Measurements from ENCODE around the gene DDAH1. TPM values are rescaled to one million over a fixed set of nuclear protein-coding genes. Genes with fewer than 3 reads are reported as not detected.

DDAH1 gene
- total and polyA plus RNA-seq, 2 of the 8 experiments (the other 6 are each of a cell fraction or from before 2014, with no cell fraction given), result 22.8 to 54.5 TPM

DNA sequence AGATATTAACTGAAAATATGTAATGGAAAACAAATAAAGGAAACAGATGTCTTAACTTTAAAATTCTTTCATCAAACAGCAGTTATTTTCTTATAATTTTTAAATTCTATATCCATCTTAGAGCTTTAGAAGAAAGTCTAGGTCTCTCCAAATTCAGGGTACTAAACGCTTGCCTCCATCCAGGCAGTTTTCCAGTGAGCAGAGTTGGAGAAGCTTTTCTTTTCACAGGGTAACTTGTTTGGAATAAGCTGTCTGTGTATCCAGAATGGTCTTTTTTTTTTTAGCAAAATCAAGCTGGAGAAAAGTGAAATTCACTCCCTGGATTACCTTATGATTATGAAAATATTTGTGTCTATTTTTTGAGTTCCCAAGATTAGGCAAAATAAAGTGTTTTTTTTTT, 88.6 kb downstream of the DDAH1 start:
- Histone ChIP-seq H3K18ac (ENCODE audit: extremely low read depth, low read length) (no peak overlapping the region), H3K79me2 (ENCODE audit: control insufficient read depth in 1 of 2, insufficient read depth in 2 of 2, low read length in 2 of 2) (no peaks in the 10 kb centered on the region), H3K14ac (ENCODE audit: insufficient read length) (no peak overlapping the region), H4K91ac (replicated peaks; ENCODE audit: insufficient read length, low read length) (no peak overlapping the region), H3K23ac (ENCODE audit: insufficient read length) (no peak overlapping the region), H3K4me1 (replicated peaks in 1 of 4; ENCODE audit: control insufficient read depth in 3 of 4, insufficient read depth in 4 of 4, low read length in 3 of 4) (peaks cover 0 to 4% (median 0%) of the 10 kb centered on the region in 4 experiments; a peak in 1 of 7 replicates), H3K4ac (replicated peaks; ENCODE audit: insufficient read length, low read depth, low read length) (no peak overlapping the region), H2BK15ac (ENCODE audit: low read length) (no peak overlapping the region), H2AK5ac (ENCODE audit: low read depth, low read length) (no peak overlapping the region), H3K9me3 (ENCODE audit: insufficient read depth in 2 of 2, low read depth in 1 of 2, low read length in 1 of 2) (no peaks in the 10 kb centered on the region), H2AFZ (ENCODE audit: low read length) (no peak overlapping the region), H3K36me3 (ENCODE audit: control insufficient read depth in 2 of 4, insufficient read depth in 4 of 4, low read length in 3 of 4) (no peaks in the 10 kb centered on the region), H2BK120ac (replicated peaks; ENCODE audit: low read depth, low read length) (no peak overlapping the region), H3K4me2 (ENCODE audit: insufficient read depth in 1 of 2, low read depth in 2 of 2, low read length in 2 of 2) (no peak overlapping the region), H2BK12ac (ENCODE audit: low read depth, low read length) (no peak overlapping the region), H3K4me3 (ENCODE audit: extremely low read depth in 1 of 4, insufficient read depth in 2 of 4, low read depth in 3 of 4, low read length in 4 of 4) (no peak overlapping the region), H4K8ac (ENCODE audit: extremely low read depth, insufficient read depth, low read length) (no peak overlapping the region), H3K23me2 (ENCODE audit: low read depth, low read length) (no peaks in the 10 kb centered on the region), H4K5ac (ENCODE audit: insufficient read length, low read depth, low read length) (no peak overlapping the region), H2BK5ac (ENCODE audit: low read depth, low read length) (no peak overlapping the region), H2BK20ac (ENCODE audit: low read length) (no peak overlapping the region), H3K56ac (replicated peaks; ENCODE audit: insufficient read length, low read depth, low read length) (no peak overlapping the region), H4K20me1 (replicated peaks in 1 of 2; ENCODE audit: control insufficient read depth in 1 of 2, insufficient read depth in 2 of 2, low read length in 2 of 2) (no peaks in the 10 kb centered on the region), H3K9ac (replicated peaks in 1 of 4; ENCODE audit: extremely low read depth in 1 of 4, low read depth in 3 of 4, low read length in 3 of 4) (no peak overlapping the region), H3K27ac (ENCODE audit: low read depth, low read length) (no peak overlapping the region), H3K27me3 (replicated peaks in 1 of 4; ENCODE audit: control insufficient read depth in 3 of 4, extremely low read depth in 1 of 4, insufficient read depth in 3 of 4, low read length in 3 of 4) (no peaks in the 10 kb centered on the region), H3K79me1 (ENCODE audit: low read depth, low read length) (no peaks in the 10 kb centered on the region)
- FAIRE-seq (no peak), DNase-seq (ENCODE audit: low read depth in 1 of 2, low spot score in 2 of 2) (no peak)
- 91% methylated on average over 1 of the region's 1 CpG; no CpG with 5 or more reads in 1 of the 2 experiments for WGBS, 2 experiments (ENCODE audit: extremely low coverage in 1 of 2, insufficient coverage in 1 of 2, insufficient read length in 1 of 2, insufficient replicate concordance in 2 of 2, low coverage in 1 of 2, low lambda C conversion rate in 2 of 2, missing lambda C conversion rate in 1 of 2)
- ChIA-PET CTCF (ENCODE audit: partially characterized antibody) (interaction anchor here (0.6 to 1.2 kb wide), 3 partner anchors 11 to 37 kb away, joined by 3 to 5 read pairs (median 3); no protein-coding TSS in a partner anchor), POLR2A (ENCODE audit: partially characterized antibody) (interaction anchor here (0.7 kb wide), 1 partner anchor 12 kb away, joined by 5 read pairs; no protein-coding TSS in a partner anchor)
- TF ChIP-seq JUND (IDR thresholded peaks at IDR 0.05; ENCODE audit: low read length) (no peak), CEBPB (IDR thresholded peaks at IDR 0.05; ENCODE audit: low read depth, low read length) (no peak), MAFK (IDR thresholded peaks at IDR 0.05; ENCODE audit: low read depth, low read length) (no peak), GABPA (IDR thresholded peaks at IDR 0.05; ENCODE audit: borderline replicate concordance, insufficient read depth, low read length) (no peak), SP2 (IDR thresholded peaks at IDR 0.05; ENCODE audit: low read length) (no peak), CHD2 (IDR thresholded peaks at IDR 0.05; ENCODE audit: low read length) (no peak), CBX5 (IDR thresholded peaks at IDR 0.05; ENCODE audit: low read depth, low read length) (no peak), CREB1 (IDR thresholded peaks at IDR 0.05) (no peak), CHD1 (IDR thresholded peaks at IDR 0.05; ENCODE audit: low read depth, low read length) (no peak), POLR2AphosphoS5 (IDR thresholded peaks at IDR 0.05; ENCODE audit: low read depth, low read length) (no peak), GTF2F1 (IDR thresholded peaks at IDR 0.05; ENCODE audit: borderline replicate concordance, low read depth, low read length) (no peak), KDM1A (IDR thresholded peaks at IDR 0.05; ENCODE audit: borderline replicate concordance, low read length) (no peak), POU5F1 (IDR thresholded peaks at IDR 0.05; ENCODE audit: low read depth, low read length) (no peak), TBP (IDR thresholded peaks at IDR 0.05; ENCODE audit: low read depth, low read length) (no peak)
- TF ChIP-seq, protein P1, sequence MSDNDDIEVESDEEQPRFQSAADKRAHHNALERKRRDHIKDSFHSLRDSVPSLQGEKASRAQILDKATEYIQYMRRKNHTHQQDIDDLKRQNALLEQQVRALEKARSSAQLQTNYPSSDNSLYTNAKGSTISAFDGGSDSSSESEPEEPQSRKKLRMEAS (IDR thresholded peaks at IDR 0.05), result no peak
- TF ChIP-seq, protein P2, sequence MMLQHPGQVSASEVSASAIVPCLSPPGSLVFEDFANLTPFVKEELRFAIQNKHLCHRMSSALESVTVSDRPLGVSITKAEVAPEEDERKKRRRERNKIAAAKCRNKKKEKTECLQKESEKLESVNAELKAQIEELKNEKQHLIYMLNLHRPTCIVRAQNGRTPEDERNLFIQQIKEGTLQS (IDR thresholded peaks at IDR 0.05; ENCODE audit: insufficient read depth, low read depth, low read length), result no peak
